Panc1 (cell line): ENCODE results near the gene EWSR1. TPM values are rescaled to one million over a fixed set of nuclear protein-coding genes. Genes with fewer than 3 reads are reported as not detected.
"Not testable (repeated sequence)": the region's sequence is repeated elsewhere in the genome, so short reads cannot be mapped to it uniquely, and the experiment has no call there.

Experiments
- ATAC-seq: fragments of 200-7000 bp; cut with Tn5 transposase; 2 replicates; pipeline ENCODE4 v1.9.1; 2020; ENCODE audit warnings: mild to moderate bottlenecking, moderate library complexity
- BruUV-seq: library from RNA; stranded (reverse); fragments of 400-500 nt; replicated peaks from 2 replicates; lab custom pipeline; 2021; lab: Mats Ljungman, UMichigan
- CTCF ChIA-PET: fragments of 300-600 bp; sonication (Branson Sonifier 250); formaldehyde crosslinking; loops from one replicate; lab custom pipeline; 2022; ENCODE audit warnings: antibody characterized with exemption; lab: Charles Lee
- POLR2A ChIA-PET: fragments of 300-600 bp; sonication (Branson Sonifier 250); formaldehyde crosslinking; loops from one replicate; lab custom pipeline; 2022; ENCODE audit warnings: antibody characterized with exemption; lab: Charles Lee
- DNase-seq: peaks from one replicate; pipeline ENCODE4 v3.0.0-alpha.2; 2010; ENCODE audit warnings: low read depth, low spot score
- H3K27ac ChIP-seq: 2 replicates; pipeline ENCODE4 v1.5.1; 2011; ENCODE audit warnings: mild to moderate bottlenecking, low read length, inconsistent platforms
- H3K27me3 ChIP-seq: fragments of 200-500 bp; sonication (Bioruptor generic); 2 replicates; pipeline ENCODE4 v1.6.0; 2014; ENCODE audit warnings: low read length, inconsistent platforms; ENCODE audit not compliant: control insufficient read depth, insufficient read depth
- H3K36me3 ChIP-seq: fragments of 200-500 bp; sonication (Bioruptor generic); 2 replicates; pipeline ENCODE4 v1.5.1; 2014; ENCODE audit warnings: inconsistent platforms, mild to moderate bottlenecking, low read length, moderate library complexity; ENCODE audit not compliant: control insufficient read depth, insufficient read depth
- H3K4me1 ChIP-seq: 2 replicates; pipeline ENCODE4 v1.5.1; 2011; ENCODE audit warnings: inconsistent platforms, mild to moderate bottlenecking, low read length, moderate library complexity; ENCODE audit not compliant: control insufficient read depth, insufficient read depth
- H3K4me3 ChIP-seq, 2 experiments: 2 replicates each; pipeline ENCODE4 v1.5.1; 2011 to 2012; ENCODE audit warnings: low read depth in 2 of 2, low read length in 2 of 2, mild to moderate bottlenecking in 2 of 2, inconsistent platforms in 1 of 2, moderate library complexity in 1 of 2
- H3K9me3 ChIP-seq: fragments of 200-500 bp; sonication (Bioruptor generic); 2 replicates; pipeline ENCODE4 v1.5.1; 2014; ENCODE audit warnings: low read depth, mild to moderate bottlenecking, inconsistent platforms, low read length, moderate library complexity; ENCODE audit not compliant: control insufficient read depth, insufficient read depth
- POLR2AphosphoS5 ChIP-seq: IDR thresholded peaks from 2 replicates; pipeline ENCODE4 v1.6.1; 2012; ENCODE audit warnings: mild to moderate bottlenecking, low read depth, low read length, moderate library complexity
- SIN3A ChIP-seq: IDR thresholded peaks from 2 replicates; pipeline ENCODE4 v1.6.1; 2012; ENCODE audit warnings: low read depth, mild to moderate bottlenecking, low read length, moderate library complexity, borderline replicate concordance; ENCODE audit not compliant: insufficient read depth
- TCF7L2 ChIP-seq: IDR thresholded peaks from 2 replicates; pipeline ENCODE4 v1.6.1; 2011; ENCODE audit warnings: mild to moderate bottlenecking, low read depth, low read length, inconsistent platforms
- in situ Hi-C: cut with HindIII; loops from 2 replicates; pipeline ENCODE4 v1.10.0; 2016; ENCODE audit warnings: low sequenced_read_pairs, low pct_unique_long_range_greater_than_20kb
- intact Hi-C: fragments of 100-400 bp; cut with micrococcal nuclease; formaldehyde crosslinking; loops from one replicate; pipeline ENCODE4 v1.10.0; 2022; ENCODE audit not compliant: unreplicated experiment
- total RNA-seq: library from RNA; stranded (reverse); gene quantifications from one replicate; pipeline ENCODE4 v1.2.1, GENCODE V29; 2021; ENCODE audit not compliant: unreplicated experiment
- TF ChIP-seq, protein P1 (sequence below): fragments of 450-650 bp; IDR thresholded peaks from 2 replicates; pipeline ENCODE4 v1.5.1; 2017; ENCODE audit warnings: mild to moderate bottlenecking
- TF ChIP-seq, protein P2 (sequence below), 2 experiments: IDR thresholded peaks; 2 replicates each; pipeline ENCODE4 v1.6.1; 2011 to 2012; ENCODE audit warnings: low read depth in 2 of 2, control low read depth in 1 of 2, low read length in 1 of 2, mild to moderate bottlenecking in 1 of 2, moderate library complexity in 1 of 2; ENCODE audit not compliant: insufficient read depth in 1 of 2

The EWSR1 gene
- total RNA-seq, 1 experiment from 2014 or later, result 272 TPM

DNA sequence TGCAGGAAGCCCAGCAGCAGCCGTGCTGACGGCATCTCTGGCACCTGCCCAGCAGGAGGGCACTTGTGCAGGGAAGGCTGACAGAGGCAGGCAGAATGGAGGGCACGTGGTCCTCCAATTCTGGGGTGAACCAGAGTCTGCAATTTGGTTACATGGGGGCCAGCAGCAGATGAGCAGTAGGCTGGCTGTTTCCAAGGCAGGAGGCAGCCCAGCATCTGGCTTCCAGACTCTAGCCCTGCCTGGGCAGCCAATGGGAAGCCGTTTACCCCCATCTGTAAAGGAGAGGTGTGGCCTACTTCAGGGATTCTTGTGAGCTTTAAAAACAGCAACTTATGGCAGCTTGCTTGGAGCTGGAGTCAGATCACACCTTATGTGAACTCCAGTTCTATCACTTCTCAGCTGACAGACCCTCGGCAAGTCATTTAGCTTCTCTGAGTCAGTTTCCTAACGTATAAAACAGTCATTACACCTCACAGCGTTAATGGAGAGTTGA, 75.3 kb downstream of the EWSR1 start:
- DNase-seq, result no peak
- ATAC-seq, result peak; percentile 55; the same call in 1 of the 2 replicates
- no TSS peak for BruUV-seq
- CTCF ChIA-PET, result no interaction called here
- no peak overlapping the region for H3K4me3 ChIP-seq
- in situ Hi-C loops (no loop called here), intact Hi-C loops (no loop called here)
- no peak overlapping the region for H3K27ac ChIP-seq
- peaks cover 4% of the 10 kb centered on the region for H3K4me1 ChIP-seq
- no peaks in the 10 kb centered on the region for H3K9me3 ChIP-seq
- H3K36me3 ChIP-seq, result peaks cover 5% of the 10 kb centered on the region
- POLR2A ChIA-PET, result interaction anchor here (0.5 kb wide), 1 partner anchor 14 kb away, joined by 4 read pairs; no protein-coding TSS in a partner anchor
- no peaks in the 10 kb centered on the region for H3K27me3 ChIP-seq
- TF ChIP-seq SIN3A (no peak), POLR2AphosphoS5 (no peak), TCF7L2 (no peak)

DNA sequence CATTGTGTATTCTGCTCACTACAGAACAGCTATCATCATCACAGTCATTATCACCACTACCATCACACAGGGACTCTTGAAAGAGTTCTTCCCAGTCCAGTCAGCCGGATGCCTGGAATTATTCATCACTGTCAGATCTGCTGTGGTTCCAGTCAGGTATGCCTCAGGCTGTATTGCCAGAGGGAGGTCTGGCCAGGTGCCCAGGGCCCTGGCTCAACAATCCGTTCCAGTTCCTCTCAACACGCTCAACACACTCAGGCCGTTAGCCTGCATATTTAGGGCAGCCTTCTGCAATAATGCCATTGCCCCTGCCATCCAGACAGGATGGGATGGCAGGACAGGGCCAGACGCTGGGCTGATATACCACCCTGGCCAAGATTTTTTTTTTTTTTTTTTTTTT, 76.1 kb downstream of the EWSR1 start:
- H3K4me3 ChIP-seq, result no peak overlapping the region
- H3K9me3 ChIP-seq, result no peaks in the 10 kb centered on the region
- ChIA-PET CTCF (no interaction called here), POLR2A (no interaction called here)
- peaks cover 7% of the 10 kb centered on the region for H3K36me3 ChIP-seq
- no peak overlapping the region for H3K27ac ChIP-seq
- intact Hi-C loops, result no loop called here
- H3K4me1 ChIP-seq, result peaks cover 4% of the 10 kb centered on the region
- DNase-seq (peak; percentile 58), ATAC-seq (peak; percentile 84)
- no peak for TF ChIP-seq TCF7L2
- TF ChIP-seq POLR2AphosphoS5, result no peak
- TF ChIP-seq, protein P1, sequence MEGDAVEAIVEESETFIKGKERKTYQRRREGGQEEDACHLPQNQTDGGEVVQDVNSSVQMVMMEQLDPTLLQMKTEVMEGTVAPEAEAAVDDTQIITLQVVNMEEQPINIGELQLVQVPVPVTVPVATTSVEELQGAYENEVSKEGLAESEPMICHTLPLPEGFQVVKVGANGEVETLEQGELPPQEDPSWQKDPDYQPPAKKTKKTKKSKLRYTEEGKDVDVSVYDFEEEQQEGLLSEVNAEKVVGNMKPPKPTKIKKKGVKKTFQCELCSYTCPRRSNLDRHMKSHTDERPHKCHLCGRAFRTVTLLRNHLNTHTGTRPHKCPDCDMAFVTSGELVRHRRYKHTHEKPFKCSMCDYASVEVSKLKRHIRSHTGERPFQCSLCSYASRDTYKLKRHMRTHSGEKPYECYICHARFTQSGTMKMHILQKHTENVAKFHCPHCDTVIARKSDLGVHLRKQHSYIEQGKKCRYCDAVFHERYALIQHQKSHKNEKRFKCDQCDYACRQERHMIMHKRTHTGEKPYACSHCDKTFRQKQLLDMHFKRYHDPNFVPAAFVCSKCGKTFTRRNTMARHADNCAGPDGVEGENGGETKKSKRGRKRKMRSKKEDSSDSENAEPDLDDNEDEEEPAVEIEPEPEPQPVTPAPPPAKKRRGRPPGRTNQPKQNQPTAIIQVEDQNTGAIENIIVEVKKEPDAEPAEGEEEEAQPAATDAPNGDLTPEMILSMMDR, result no peak
- TF ChIP-seq, protein P2, sequence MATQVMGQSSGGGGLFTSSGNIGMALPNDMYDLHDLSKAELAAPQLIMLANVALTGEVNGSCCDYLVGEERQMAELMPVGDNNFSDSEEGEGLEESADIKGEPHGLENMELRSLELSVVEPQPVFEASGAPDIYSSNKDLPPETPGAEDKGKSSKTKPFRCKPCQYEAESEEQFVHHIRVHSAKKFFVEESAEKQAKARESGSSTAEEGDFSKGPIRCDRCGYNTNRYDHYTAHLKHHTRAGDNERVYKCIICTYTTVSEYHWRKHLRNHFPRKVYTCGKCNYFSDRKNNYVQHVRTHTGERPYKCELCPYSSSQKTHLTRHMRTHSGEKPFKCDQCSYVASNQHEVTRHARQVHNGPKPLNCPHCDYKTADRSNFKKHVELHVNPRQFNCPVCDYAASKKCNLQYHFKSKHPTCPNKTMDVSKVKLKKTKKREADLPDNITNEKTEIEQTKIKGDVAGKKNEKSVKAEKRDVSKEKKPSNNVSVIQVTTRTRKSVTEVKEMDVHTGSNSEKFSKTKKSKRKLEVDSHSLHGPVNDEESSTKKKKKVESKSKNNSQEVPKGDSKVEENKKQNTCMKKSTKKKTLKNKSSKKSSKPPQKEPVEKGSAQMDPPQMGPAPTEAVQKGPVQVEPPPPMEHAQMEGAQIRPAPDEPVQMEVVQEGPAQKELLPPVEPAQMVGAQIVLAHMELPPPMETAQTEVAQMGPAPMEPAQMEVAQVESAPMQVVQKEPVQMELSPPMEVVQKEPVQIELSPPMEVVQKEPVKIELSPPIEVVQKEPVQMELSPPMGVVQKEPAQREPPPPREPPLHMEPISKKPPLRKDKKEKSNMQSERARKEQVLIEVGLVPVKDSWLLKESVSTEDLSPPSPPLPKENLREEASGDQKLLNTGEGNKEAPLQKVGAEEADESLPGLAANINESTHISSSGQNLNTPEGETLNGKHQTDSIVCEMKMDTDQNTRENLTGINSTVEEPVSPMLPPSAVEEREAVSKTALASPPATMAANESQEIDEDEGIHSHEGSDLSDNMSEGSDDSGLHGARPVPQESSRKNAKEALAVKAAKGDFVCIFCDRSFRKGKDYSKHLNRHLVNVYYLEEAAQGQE (IDR thresholded peaks at IDR 0.05; ENCODE audit: insufficient read depth in 1 of 2, low read depth in 2 of 2, low read length in 1 of 2), result no peak
- no peak for TF ChIP-seq SIN3A
- H3K27me3 ChIP-seq, result no peaks in the 10 kb centered on the region
- BruUV-seq, result no TSS peak
- in situ Hi-C loops, result no loop called here

DNA sequence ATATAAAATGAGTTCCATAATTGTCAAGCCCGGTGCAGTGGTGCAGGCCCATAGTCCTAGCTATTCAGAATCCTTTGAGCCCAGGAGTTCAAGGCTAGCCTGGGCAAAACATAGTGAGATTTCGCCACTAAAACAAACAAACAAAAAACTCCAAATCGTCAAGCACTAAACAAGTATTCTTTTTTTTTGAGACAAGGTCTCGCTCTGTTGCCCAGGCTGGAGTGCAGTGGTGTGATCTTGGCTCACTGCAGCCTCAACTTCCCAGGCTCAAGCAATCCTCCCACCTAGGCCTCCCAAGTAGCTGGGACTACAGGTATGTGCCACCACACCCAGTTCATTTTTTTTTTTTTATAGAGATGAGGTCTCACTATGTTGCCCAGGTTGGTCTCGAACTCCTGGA, 76.8 kb downstream of the EWSR1 start:
- H3K9me3 ChIP-seq, POLR2A ChIA-PET, ATAC-seq, BruUV-seq, H3K4me3 ChIP-seq, H3K27me3 ChIP-seq, in situ Hi-C loops, H3K4me1 ChIP-seq, DNase-seq, H3K36me3 ChIP-seq, H3K27ac ChIP-seq, CTCF ChIA-PET, intact Hi-C loops: not testable (repeated sequence)
